Astrocyte of the cerebellum (primary cell): ENCODE data around the gene CTNND2.

Experiments
- DNase-seq: peaks from one replicate; pipeline ENCODE4 v3.0.0-alpha.2; 2011; ENCODE audit warnings: low read depth
- H3K4me3 ChIP-seq: 2 replicates; pipeline ENCODE4 v1.5.1; 2011; ENCODE audit warnings: mild to moderate bottlenecking, low read depth, low read length, moderate library complexity
- CTCF ChIP-seq: IDR thresholded peaks from 2 replicates; pipeline ENCODE4 v1.5.1; 2012; ENCODE audit warnings: low read length, low read depth, moderate library complexity, mild to moderate bottlenecking; ENCODE audit errors: missing control alignments
- in situ Hi-C: cut with HindIII; loops from 2 replicates; pipeline ENCODE4 v1.10.0; 2017; ENCODE audit warnings: low sequenced_read_pairs

Gene CTNND2

GRCh38 chr5:11407556-11408145 lies 496.6 kb downstream of the CTNND2 start:
- in situ Hi-C loops, result no loop called here

GRCh38 chr5:11400316-11400715 lies 503.9 kb downstream of the CTNND2 start:
- in situ Hi-C loops, result no loop called here
- DNase-seq, result no peak
- no peak overlapping the region for H3K4me3 ChIP-seq
- no peak for TF ChIP-seq CTCF

More at GRCh38 chr5:11407556-11408145, 496.6 kb downstream of the CTNND2 start:
- DNase-seq, result no peak
- TF ChIP-seq CTCF, result no peak
- no peak overlapping the region for H3K4me3 ChIP-seq

GRCh38 chr5:11398728-11399127 lies 505.5 kb downstream of the CTNND2 start:
- no peak for TF ChIP-seq CTCF
- no peak for DNase-seq
- no peak overlapping the region for H3K4me3 ChIP-seq
- in situ Hi-C loops, result no loop called here

DNA sequence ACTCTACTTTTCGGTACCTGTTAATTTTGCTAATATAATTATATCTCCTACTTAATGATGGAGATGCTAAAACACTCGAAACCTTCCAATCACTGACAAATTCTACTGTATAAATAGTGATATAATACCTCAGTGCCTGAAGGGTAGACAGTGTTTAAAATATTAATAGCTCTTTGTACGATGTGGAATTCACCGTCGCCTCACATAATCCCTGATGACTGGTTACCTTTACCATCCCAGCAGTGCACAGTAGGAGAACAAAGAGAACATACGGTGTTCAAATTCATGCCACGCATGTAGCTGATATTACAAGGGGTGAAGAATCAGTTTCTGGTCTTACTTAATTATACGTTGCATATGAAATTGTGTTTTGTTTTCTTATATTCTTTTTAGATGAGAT lies 506.7 kb downstream of the CTNND2 start:
- H3K4me3 ChIP-seq, result no peak overlapping the region
- TF ChIP-seq CTCF, result no peak
- no peak for DNase-seq
- in situ Hi-C loops, result no loop called here

- in situ Hi-C loops, result no loop called here
- DNase-seq, result no peak
- H3K4me3 ChIP-seq, result no peak overlapping the region
- no peak for TF ChIP-seq CTCF
These were observed 507.3 kb downstream of the CTNND2 start for GRCh38 chr5:11396917-11397316.

GRCh38 chr5:11394933-11395332 lies 509.3 kb downstream of the CTNND2 start:
- no peak overlapping the region for H3K4me3 ChIP-seq
- no peak for TF ChIP-seq CTCF
- in situ Hi-C loops, result no loop called here
- DNase-seq, result no peak

DNA sequence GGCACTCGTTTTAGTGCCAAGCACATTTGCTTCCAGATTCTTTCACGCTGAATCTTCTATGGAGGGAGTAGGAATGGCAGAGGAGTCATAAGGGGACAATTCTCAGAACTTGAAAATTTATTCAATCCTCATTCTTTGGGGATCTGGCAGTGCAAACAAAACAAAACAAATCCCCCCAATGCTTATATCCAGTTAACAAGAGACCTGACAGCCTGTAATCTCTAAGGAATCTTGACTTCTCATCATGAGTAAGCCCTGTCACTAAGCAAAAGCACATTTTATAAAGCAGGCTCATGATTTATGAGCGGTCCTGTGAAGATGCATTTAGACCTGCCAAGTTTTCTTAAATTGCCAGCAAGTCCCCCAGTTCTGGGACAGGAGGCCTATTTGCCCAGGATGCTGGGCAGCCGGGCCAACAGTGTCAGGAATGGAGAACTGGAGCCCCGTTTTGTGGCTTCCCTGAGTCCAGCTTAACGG lies 513.9 kb downstream of the CTNND2 start:
- in situ Hi-C loops, result no loop called here
- H3K4me3 ChIP-seq, result no peak overlapping the region
- no peak for TF ChIP-seq CTCF
- no peak for DNase-seq
